DND-41 (cell line): ENCODE data around the gene XRCC4.

Source experiments
- ATAC-seq: fragments of 200-7000 bp; cut with Tn5 transposase; 3 replicates; pipeline ENCODE4 v1.9.1; 2021; ENCODE audit warnings: low read depth; ENCODE audit not compliant: insufficient read depth
- DNase-seq: peaks from one replicate; pipeline ENCODE4 v3.0.0-alpha.2; 2020
- H2AFZ ChIP-seq: 2 replicates; pipeline ENCODE4 v1.6.0; 2012; ENCODE audit warnings: low read depth, low read length
- H3K27ac ChIP-seq: 2 replicates; pipeline ENCODE4 v1.5.1; 2012; ENCODE audit warnings: low read length, inconsistent platforms
- H3K27me3 ChIP-seq: fragments of 200-600 bp; sonication (generic); 2 replicates; pipeline ENCODE4 v1.6.0; 2012; ENCODE audit warnings: low read length, mild to moderate bottlenecking, inconsistent platforms; ENCODE audit not compliant: insufficient read depth, poor library complexity
- H3K36me3 ChIP-seq: 2 replicates; pipeline ENCODE4 v1.5.1; 2012; ENCODE audit warnings: low read length, inconsistent platforms; ENCODE audit not compliant: insufficient read depth
- H3K4me1 ChIP-seq: 2 replicates; pipeline ENCODE4 v1.5.1; 2012; ENCODE audit warnings: mild to moderate bottlenecking, low read length; ENCODE audit not compliant: insufficient read depth
- H3K4me2 ChIP-seq: 2 replicates; pipeline ENCODE4 v1.6.0; 2012; ENCODE audit warnings: mild to moderate bottlenecking, moderate library complexity, low read length, inconsistent platforms; ENCODE audit not compliant: insufficient read depth
- H3K4me3 ChIP-seq, 2 experiments: fragments of 200-600 bp in 1 of 2; shearing (Covaris generic) in 1 of 2; 2 replicates each; pipeline ENCODE4 v1.5.1; 2012 to 2016; ENCODE audit warnings: inconsistent platforms in 2 of 2, low read length in 2 of 2, mild to moderate bottlenecking in 2 of 2, low read depth in 1 of 2, moderate library complexity in 1 of 2
- H3K79me2 ChIP-seq: 2 replicates; pipeline ENCODE4 v1.6.0; 2012; ENCODE audit warnings: low read length, inconsistent platforms; ENCODE audit not compliant: insufficient read depth
- H3K9ac ChIP-seq: 2 replicates; pipeline ENCODE4 v1.6.0; 2012; ENCODE audit warnings: low read depth, mild to moderate bottlenecking, inconsistent platforms, low read length, moderate library complexity
- H3K9me3 ChIP-seq: 2 replicates; pipeline ENCODE4 v1.5.1; 2012; ENCODE audit warnings: low read length, moderate library complexity, mild to moderate bottlenecking, inconsistent platforms; ENCODE audit not compliant: insufficient read depth, severe bottlenecking
- H4K20me1 ChIP-seq: 2 replicates; pipeline ENCODE4 v1.6.0; 2012; ENCODE audit warnings: low read length; ENCODE audit not compliant: insufficient read depth
- EZH2 ChIP-seq: IDR thresholded peaks from 3 replicates; pipeline ENCODE4 v1.6.1; 2012; ENCODE audit warnings: borderline replicate concordance, low read depth, mild to moderate bottlenecking, moderate library complexity, low read length, inconsistent platforms; ENCODE audit not compliant: severe bottlenecking
- TF ChIP-seq, protein P1 (sequence below): IDR thresholded peaks from 2 replicates; pipeline ENCODE4 v1.5.1; 2012; ENCODE audit warnings: borderline replicate concordance, low read length, moderate library complexity, mild to moderate bottlenecking; ENCODE audit not compliant: poor library complexity, severe bottlenecking; ENCODE audit errors: extremely low read depth

The XRCC4 gene

DNA sequence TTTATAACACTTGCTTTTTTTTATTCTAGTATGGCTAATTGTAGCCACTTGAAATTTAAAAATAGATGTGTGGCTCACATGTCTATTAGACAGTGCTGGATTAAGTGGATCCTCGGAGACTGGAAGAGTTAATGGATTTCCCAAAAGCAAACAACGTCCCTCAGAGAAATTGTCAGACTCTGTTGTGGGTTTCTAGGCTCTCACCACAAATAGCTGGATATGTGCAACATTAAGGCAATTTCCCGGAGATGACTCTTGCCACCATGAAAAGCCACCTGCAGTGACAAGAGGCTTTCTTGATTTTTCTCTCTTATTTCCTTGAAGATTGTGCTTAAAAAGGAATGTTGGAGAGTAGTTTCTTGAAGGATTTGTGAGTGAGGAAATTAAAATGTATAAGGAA is 43.3 kb upstream of the XRCC4 start:
- H3K27ac ChIP-seq, result no peak overlapping the region
- H3K27me3 ChIP-seq, result no peaks in the 10 kb centered on the region
- no peaks in the 10 kb centered on the region for H3K4me1 ChIP-seq
- no peaks in the 10 kb centered on the region for H3K36me3 ChIP-seq
- no peaks in the 10 kb centered on the region for H3K9me3 ChIP-seq
- H4K20me1 ChIP-seq, result no peaks in the 10 kb centered on the region
- H3K79me2 ChIP-seq, result no peaks in the 10 kb centered on the region
- TF ChIP-seq, protein P1, sequence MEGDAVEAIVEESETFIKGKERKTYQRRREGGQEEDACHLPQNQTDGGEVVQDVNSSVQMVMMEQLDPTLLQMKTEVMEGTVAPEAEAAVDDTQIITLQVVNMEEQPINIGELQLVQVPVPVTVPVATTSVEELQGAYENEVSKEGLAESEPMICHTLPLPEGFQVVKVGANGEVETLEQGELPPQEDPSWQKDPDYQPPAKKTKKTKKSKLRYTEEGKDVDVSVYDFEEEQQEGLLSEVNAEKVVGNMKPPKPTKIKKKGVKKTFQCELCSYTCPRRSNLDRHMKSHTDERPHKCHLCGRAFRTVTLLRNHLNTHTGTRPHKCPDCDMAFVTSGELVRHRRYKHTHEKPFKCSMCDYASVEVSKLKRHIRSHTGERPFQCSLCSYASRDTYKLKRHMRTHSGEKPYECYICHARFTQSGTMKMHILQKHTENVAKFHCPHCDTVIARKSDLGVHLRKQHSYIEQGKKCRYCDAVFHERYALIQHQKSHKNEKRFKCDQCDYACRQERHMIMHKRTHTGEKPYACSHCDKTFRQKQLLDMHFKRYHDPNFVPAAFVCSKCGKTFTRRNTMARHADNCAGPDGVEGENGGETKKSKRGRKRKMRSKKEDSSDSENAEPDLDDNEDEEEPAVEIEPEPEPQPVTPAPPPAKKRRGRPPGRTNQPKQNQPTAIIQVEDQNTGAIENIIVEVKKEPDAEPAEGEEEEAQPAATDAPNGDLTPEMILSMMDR, result no peak
- TF ChIP-seq EZH2, result no peak
- no peak overlapping the region for H3K4me3 ChIP-seq
- DNase-seq, result no peak
- no peak overlapping the region for H3K4me2 ChIP-seq
- H2AFZ ChIP-seq, result no peak overlapping the region
- ATAC-seq, result no peak
- no peak overlapping the region for H3K9ac ChIP-seq

DNA sequence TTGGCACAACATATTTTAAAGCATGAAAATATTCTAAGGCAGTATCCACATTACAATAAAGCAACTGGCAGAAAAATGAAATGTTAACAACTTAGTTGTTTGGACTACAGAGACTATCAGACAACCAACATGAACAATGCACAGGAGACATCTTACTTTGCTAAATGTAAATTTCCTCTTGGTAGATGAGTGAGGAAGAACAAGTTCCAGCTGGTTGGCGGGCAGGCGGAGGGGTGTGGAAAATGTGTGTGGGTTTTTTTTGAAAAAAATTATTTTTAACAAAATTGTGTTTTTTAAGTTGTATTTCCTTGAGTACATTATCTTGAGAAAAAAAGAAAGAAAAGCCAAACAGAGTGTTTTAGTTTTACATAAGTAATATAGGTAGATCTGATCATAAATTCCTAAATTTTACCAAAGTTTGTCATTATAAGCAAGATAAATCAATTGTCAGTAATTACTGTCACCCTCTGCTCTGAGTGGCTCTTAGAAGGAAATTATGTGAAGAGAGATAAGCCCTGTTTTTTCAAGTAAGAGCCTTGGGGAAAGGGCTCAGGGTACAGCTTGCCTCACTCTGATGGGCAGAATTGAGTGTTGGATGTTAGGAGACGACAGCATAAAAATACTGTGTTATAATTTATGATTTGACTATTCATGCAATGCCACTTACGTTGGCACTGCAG is 42.7 kb upstream of the XRCC4 start:
- no peak overlapping the region for H3K4me3 ChIP-seq
- H3K4me2 ChIP-seq, result no peak overlapping the region
- no peak for DNase-seq
- H4K20me1 ChIP-seq, result no peaks in the 10 kb centered on the region
- no peaks in the 10 kb centered on the region for H3K9me3 ChIP-seq
- H3K27me3 ChIP-seq, result no peaks in the 10 kb centered on the region
- no peaks in the 10 kb centered on the region for H3K36me3 ChIP-seq
- ATAC-seq, result no peak
- no peak overlapping the region for H2AFZ ChIP-seq
- H3K27ac ChIP-seq, result no peak overlapping the region
- TF ChIP-seq, protein P1, result no peak
- TF ChIP-seq EZH2, result no peak
- no peak overlapping the region for H3K9ac ChIP-seq
- H3K79me2 ChIP-seq, result no peaks in the 10 kb centered on the region
- no peaks in the 10 kb centered on the region for H3K4me1 ChIP-seq

DNA sequence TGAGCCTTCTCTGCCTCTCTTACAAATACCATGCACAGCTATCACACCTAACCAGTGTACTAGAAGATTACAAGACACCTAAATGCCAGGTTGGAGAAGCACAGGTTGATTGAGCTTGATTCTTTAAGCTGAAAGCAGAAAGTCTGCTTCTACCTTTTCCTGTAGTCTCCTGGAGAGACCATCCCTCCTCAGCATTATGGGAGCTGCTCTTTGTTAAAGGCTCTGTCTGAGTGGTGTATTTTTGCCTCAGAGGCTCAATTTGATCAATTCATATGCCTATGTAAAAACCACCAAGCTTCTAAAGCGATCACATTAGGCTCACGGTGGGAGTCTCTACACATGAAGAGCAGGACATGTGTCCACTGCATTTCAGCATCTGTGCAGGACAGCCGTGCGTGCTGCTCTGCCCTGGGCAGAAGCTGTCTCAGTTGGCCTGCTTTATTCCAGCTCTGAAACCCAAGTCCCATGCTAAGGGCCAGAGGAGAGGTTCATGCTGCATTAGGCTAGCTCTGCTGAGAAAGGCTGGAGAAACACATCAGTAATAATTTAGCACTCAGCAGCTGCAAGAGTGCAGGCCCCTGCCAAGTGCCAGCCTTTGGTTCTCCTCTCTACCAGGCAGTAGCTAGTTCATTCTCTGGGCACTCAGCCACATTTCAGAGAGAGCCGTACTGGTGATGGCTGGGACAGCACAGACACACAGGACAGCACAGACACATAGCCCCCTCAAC is 41.8 kb upstream of the XRCC4 start:
- Histone ChIP-seq H3K36me3 (no peaks in the 10 kb centered on the region), H3K27ac (no peak overlapping the region; the same call in 1 of the 2 replicates), H3K9ac (no peak overlapping the region), H4K20me1 (no peaks in the 10 kb centered on the region), H3K4me1 (no peaks in the 10 kb centered on the region), H3K9me3 (no peaks in the 10 kb centered on the region), H3K4me2 (no peak overlapping the region), H2AFZ (no peak overlapping the region), H3K79me2 (no peaks in the 10 kb centered on the region), H3K4me3 (no peak overlapping the region), H3K27me3 (no peaks in the 10 kb centered on the region)
- 0 out of 3 replicates have a peak, but pooled peaks have one; percentile 27 for ATAC-seq
- no peak for DNase-seq
- TF ChIP-seq EZH2, result no peak
- TF ChIP-seq, protein P1, result no peak
